GM12874 (cell line): Measurements from ENCODE around the gene GPC1.

Source experiments
- TF ChIP-seq, protein P1 (sequence below): IDR thresholded peaks from 2 replicates; pipeline ENCODE4 v1.5.1; 2011; ENCODE audit warnings: low read depth, mild to moderate bottlenecking, control low read depth, low read length, moderate library complexity; ENCODE audit not compliant: insufficient read depth

GPC1 gene

GRCh38 chr2:240502059-240502429 is 66.6 kb downstream of the GPC1 start:
- TF ChIP-seq, protein P1, sequence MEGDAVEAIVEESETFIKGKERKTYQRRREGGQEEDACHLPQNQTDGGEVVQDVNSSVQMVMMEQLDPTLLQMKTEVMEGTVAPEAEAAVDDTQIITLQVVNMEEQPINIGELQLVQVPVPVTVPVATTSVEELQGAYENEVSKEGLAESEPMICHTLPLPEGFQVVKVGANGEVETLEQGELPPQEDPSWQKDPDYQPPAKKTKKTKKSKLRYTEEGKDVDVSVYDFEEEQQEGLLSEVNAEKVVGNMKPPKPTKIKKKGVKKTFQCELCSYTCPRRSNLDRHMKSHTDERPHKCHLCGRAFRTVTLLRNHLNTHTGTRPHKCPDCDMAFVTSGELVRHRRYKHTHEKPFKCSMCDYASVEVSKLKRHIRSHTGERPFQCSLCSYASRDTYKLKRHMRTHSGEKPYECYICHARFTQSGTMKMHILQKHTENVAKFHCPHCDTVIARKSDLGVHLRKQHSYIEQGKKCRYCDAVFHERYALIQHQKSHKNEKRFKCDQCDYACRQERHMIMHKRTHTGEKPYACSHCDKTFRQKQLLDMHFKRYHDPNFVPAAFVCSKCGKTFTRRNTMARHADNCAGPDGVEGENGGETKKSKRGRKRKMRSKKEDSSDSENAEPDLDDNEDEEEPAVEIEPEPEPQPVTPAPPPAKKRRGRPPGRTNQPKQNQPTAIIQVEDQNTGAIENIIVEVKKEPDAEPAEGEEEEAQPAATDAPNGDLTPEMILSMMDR, result no peak

DNA sequence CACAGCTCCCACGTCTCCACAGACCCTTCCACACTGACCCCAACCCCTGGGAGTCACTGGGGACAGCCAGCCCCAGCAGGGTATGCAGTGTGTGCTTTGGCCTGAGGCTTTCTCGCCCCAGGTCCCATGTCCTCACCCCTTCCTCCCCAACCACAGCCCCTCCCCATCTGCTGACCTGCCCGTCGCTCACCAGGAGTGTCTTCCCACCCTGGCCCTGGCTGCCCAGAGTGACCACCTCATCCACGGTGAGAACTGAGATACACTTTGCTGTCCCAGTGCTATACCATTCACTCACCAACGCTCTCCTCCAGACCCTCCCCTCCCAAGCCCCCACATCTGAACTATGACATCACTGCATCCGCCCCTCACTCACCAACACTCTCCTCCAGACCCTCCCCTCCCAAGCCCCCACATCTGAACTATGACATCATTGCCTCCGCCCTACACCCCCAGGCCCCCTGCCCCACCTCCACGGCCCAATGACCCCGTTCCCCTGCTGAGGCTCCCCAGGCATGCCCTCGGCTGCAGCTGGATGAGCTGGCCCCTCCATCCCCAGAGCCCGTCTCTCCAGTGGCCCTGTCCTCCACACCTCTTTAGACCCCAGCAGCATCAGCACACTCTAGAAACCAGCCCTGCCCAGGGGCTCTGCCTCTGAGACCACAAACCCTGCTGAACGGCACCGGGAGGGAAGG is 67.1 kb downstream of the GPC1 start:
- TF ChIP-seq, protein P1, result no peak

DNA sequence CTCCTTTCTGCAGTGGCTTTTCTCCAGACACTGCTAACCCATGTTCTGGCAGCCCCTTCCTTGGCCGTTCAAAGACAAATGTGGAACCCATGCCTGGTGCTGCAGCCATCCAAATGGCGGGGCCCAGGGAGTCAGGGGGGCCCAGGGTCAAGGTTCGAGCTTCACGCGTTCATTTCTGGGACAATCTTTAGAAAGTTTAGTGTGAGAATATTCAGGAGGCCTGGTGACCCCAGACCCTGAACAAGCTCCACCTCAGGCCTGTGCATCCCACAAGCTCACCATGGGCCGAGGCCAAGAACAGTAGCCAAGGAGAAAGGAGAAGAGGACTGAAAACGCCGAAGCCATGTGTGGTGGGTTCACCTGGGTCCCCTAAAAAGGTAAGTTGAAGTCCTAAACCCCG is 67.9 kb downstream of the GPC1 start:
- TF ChIP-seq, protein P1, result no peak

DNA sequence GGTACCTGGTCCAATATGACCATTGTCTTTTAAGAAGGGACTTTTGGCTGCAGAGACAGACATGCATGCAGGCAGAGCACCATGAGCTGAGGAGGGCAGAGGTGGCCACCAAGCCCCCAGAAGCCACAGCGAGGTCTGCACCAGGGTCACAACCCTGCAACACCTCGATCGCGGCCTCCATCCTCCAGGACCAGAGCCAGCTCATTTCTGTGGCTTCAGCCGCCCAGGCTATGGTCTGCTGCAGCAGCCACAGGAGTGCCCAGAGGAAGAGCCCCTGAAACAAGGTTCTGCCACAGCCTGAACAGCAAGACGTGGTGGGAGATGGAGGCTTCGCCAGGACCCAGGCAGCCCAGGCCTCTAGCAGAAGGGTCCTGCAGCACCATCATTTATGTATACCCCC is 68.4 kb downstream of the GPC1 start:
- TF ChIP-seq, protein P1, result no peak

GRCh38 chr2:240505910-240506309 is 70.4 kb downstream of the GPC1 start:
- TF ChIP-seq, protein P1, result no peak

DNA sequence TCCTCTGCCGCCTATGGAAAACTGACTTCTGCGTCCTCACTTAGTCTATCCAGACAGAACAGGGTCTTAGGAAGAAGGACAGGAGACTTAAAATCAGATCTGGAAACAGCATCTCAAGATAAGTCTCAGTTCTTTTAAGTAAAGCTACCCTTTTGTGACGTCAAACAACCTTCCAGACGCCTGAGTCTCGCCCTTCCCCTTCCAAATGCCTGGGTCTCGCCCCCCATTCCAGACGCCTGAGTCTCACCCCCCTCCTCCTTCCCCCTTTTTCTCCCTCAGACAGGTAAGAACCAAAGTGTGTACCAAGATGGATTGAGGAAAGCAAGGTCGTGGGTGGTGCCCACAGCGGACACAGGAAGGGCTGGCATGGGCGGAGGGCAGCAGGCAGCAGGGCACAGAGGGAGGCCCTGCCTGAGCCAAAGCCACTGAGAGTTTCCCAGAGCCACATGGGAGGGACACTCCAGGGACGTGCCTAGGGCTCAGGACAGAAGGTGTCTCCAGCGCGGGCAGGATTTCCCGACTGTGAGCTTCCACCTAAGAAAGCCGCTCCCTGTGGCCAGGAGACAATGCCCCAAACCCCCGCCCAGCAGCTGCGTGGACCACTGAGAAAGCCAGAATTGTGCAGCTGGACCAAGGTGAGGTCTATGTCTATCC is 71.1 kb downstream of the GPC1 start:
- TF ChIP-seq, protein P1, result no peak

- TF ChIP-seq, protein P1, result no peak
Observed at GRCh38 chr2:240507060-240507777, 71.8 kb downstream of the GPC1 start.
